H9 (cell line): Measurements from ENCODE around the gene PPIF. TPM values are rescaled to one million over a fixed set of nuclear protein-coding genes. Genes with fewer than 3 reads are reported as not detected.

Experiments used
- DNase-seq: peaks from one replicate; pipeline ENCODE4 v3.0.0-alpha.2; 2017
- H2AFZ ChIP-seq: one replicate; pipeline ENCODE4 v1.6.1; 2013; ENCODE audit warnings: mild to moderate bottlenecking, low read length, control low read depth, moderate library complexity
- H2AK5ac ChIP-seq: 2 replicates; pipeline ENCODE4 v1.6.1; 2013; ENCODE audit warnings: low read length, control low read depth, mixed read lengths; ENCODE audit not compliant: insufficient read length
- H2BK120ac ChIP-seq: one replicate; pipeline ENCODE4 v1.6.1; 2013; ENCODE audit warnings: low read depth, mild to moderate bottlenecking, low read length, control low read depth, inconsistent platforms; ENCODE audit not compliant: poor library complexity, severe bottlenecking
- H2BK12ac ChIP-seq: 2 replicates; pipeline ENCODE4 v1.6.1; 2013; ENCODE audit warnings: low read length, control low read depth, mixed read lengths, low read depth; ENCODE audit not compliant: insufficient read length
- H2BK15ac ChIP-seq: 2 replicates; pipeline ENCODE4 v1.6.1; 2013; ENCODE audit warnings: low read depth, low read length, control low read depth
- H2BK20ac ChIP-seq: one replicate; pipeline ENCODE4 v1.6.1; 2013; ENCODE audit warnings: low read depth, mild to moderate bottlenecking, low read length, control low read depth, inconsistent platforms; ENCODE audit not compliant: poor library complexity, severe bottlenecking
- H2BK5ac ChIP-seq: 2 replicates; pipeline ENCODE4 v1.6.1; 2013; ENCODE audit warnings: low read length, control low read depth, mixed read lengths; ENCODE audit not compliant: insufficient read length
- H3K14ac ChIP-seq: 2 replicates; pipeline ENCODE4 v1.6.1; 2013; ENCODE audit warnings: low read length, control low read depth; ENCODE audit not compliant: insufficient read depth
- H3K18ac ChIP-seq: 2 replicates; pipeline ENCODE4 v1.6.1; 2013; ENCODE audit warnings: low read depth, mild to moderate bottlenecking, mixed read lengths, low read length, control low read depth; ENCODE audit not compliant: insufficient read length
- H3K23ac ChIP-seq: 2 replicates; pipeline ENCODE4 v1.6.1; 2013; ENCODE audit warnings: low read length, control low read depth, mixed read lengths, low read depth; ENCODE audit not compliant: insufficient read length
- H3K23me2 ChIP-seq: 2 replicates; pipeline ENCODE4 v1.6.1; 2013; ENCODE audit warnings: low read depth, mild to moderate bottlenecking, mixed read lengths, low read length, control low read depth; ENCODE audit not compliant: insufficient read length, poor library complexity, severe bottlenecking
- H3K27ac ChIP-seq: 2 replicates; pipeline ENCODE4 v1.5.1; 2013; ENCODE audit warnings: low read length, control low read depth, mixed read lengths, low read depth; ENCODE audit not compliant: insufficient read length
- H3K27me3 ChIP-seq: 2 replicates; pipeline ENCODE4 v1.6.1; 2013; ENCODE audit warnings: low read length, control low read depth, inconsistent platforms; ENCODE audit not compliant: insufficient read depth
- H3K4ac ChIP-seq: 2 replicates; pipeline ENCODE4 v1.6.1; 2013; ENCODE audit warnings: low read depth, mild to moderate bottlenecking, control low read depth, inconsistent platforms, low read length, moderate library complexity
- H3K4me1 ChIP-seq: 2 replicates; pipeline ENCODE4 v1.6.1; 2013; ENCODE audit warnings: low read length, control low read depth, inconsistent platforms; ENCODE audit not compliant: insufficient read depth
- H3K4me2 ChIP-seq: 2 replicates; pipeline ENCODE4 v1.6.1; 2013; ENCODE audit warnings: low read length, control low read depth, mixed read lengths; ENCODE audit not compliant: insufficient read length, insufficient read depth
- H3K56ac ChIP-seq: 2 replicates; pipeline ENCODE4 v1.6.1; 2013; ENCODE audit warnings: low read depth, mild to moderate bottlenecking, mixed read lengths, low read length, control low read depth; ENCODE audit not compliant: insufficient read length
- H3K79me1 ChIP-seq: 2 replicates; pipeline ENCODE4 v1.6.1; 2013; ENCODE audit warnings: low read depth, mild to moderate bottlenecking, moderate library complexity, low read length, control low read depth, inconsistent platforms; ENCODE audit not compliant: insufficient read depth, poor library complexity, severe bottlenecking
- H3K79me2 ChIP-seq: 2 replicates; pipeline ENCODE4 v1.6.1; 2013; ENCODE audit warnings: low read length, control low read depth, inconsistent platforms; ENCODE audit not compliant: insufficient read depth
- H3K9ac ChIP-seq: 2 replicates; pipeline ENCODE4 v1.6.1; 2013; ENCODE audit warnings: low read length, control low read depth, mixed read lengths; ENCODE audit not compliant: insufficient read length; ENCODE audit errors: extremely low read depth
- H3K9me3 ChIP-seq: one replicate; pipeline ENCODE4 v1.6.1; 2013; ENCODE audit warnings: low read depth, low read length, inconsistent platforms; ENCODE audit not compliant: control insufficient read depth
- H3T11ph ChIP-seq: one replicate; pipeline ENCODE4 v1.6.1; 2013; ENCODE audit warnings: mild to moderate bottlenecking, low read length, control low read depth, inconsistent platforms
- H4K20me1 ChIP-seq: one replicate; pipeline ENCODE4 v1.6.1; 2013; ENCODE audit not compliant: control insufficient read depth, insufficient read length, insufficient read depth
- H4K5ac ChIP-seq: 2 replicates; pipeline ENCODE4 v1.6.1; 2013; ENCODE audit warnings: low read depth, mild to moderate bottlenecking, mixed read lengths, low read length, control low read depth; ENCODE audit not compliant: insufficient read length
- H4K8ac ChIP-seq: replicated peaks from 2 replicates; pipeline ENCODE4 v1.6.1; 2013; ENCODE audit warnings: low read length, control low read depth, mixed read lengths, low read depth; ENCODE audit not compliant: insufficient read length
- H4K91ac ChIP-seq: 2 replicates; pipeline ENCODE4 v1.6.1; 2013; ENCODE audit warnings: low read depth, mild to moderate bottlenecking, moderate library complexity, mixed read lengths, low read length, control low read depth; ENCODE audit not compliant: insufficient read length
- H3K27ac Mint-ChIP-seq, 3 experiments: 2 replicates in 2 of 3; 3 replicates in 1 of 3; pipeline ENCODE4 v1.8.0; 2020 to 2021; ENCODE audit warnings: mixed read lengths in 3 of 3, mild to moderate bottlenecking in 1 of 3, moderate library complexity in 1 of 3
- H3K27me3 Mint-ChIP-seq: 2 replicates; pipeline ENCODE4 v1.8.0; 2021; ENCODE audit warnings: low read depth, mild to moderate bottlenecking, moderate library complexity, mixed read lengths
- H3K36me3 Mint-ChIP-seq, 3 experiments: 2 replicates in 2 of 3; 3 replicates in 1 of 3; pipeline ENCODE4 v1.8.0; 2020 to 2021; ENCODE audit warnings: low read depth in 3 of 3, mixed read lengths in 3 of 3; ENCODE audit not compliant: insufficient read depth in 1 of 3
- H3K4me1 Mint-ChIP-seq, 2 experiments: 2 replicates each; pipeline ENCODE4 v1.8.0; 2020; ENCODE audit warnings: mixed read lengths in 2 of 2
- H3K4me3 Mint-ChIP-seq, 2 experiments: 2 replicates in 1 of 2; 3 replicates in 1 of 2; pipeline ENCODE4 v1.8.0; 2020 to 2021; ENCODE audit warnings: mild to moderate bottlenecking in 2 of 2, mixed read lengths in 2 of 2, moderate library complexity in 1 of 2
- H3K9me3 Mint-ChIP-seq, 2 experiments: 2 replicates in 1 of 2; 3 replicates in 1 of 2; pipeline ENCODE4 v1.8.0; 2020; ENCODE audit warnings: mild to moderate bottlenecking in 2 of 2, mixed read lengths in 2 of 2, moderate library complexity in 1 of 2
- WGBS: extraction: QIAGEN DNeasy Blood & Tissue Kit; methylation state at CpG from one replicate; pipeline ENCODE4 v1.1.7; 2013; ENCODE audit warnings: missing lambda C conversion rate, low lambda C conversion rate, mixed read lengths; ENCODE audit not compliant: insufficient read length; ENCODE audit errors: extremely low coverage; 5-methylcytosine and 5-hydroxymethylcytosine counted together
- total RNA-seq: library from RNA; stranded (reverse); gene quantifications from 2 replicates; pipeline ENCODE4 v1.2.1, GENCODE V29; 2021
- TF ChIP-seq, protein P1 (sequence below): fragments of 200-600 bp; sonication (generic); conservative IDR thresholded peaks from 3 replicates; pipeline ENCODE4 v1.8.0; 2021; ENCODE audit warnings: antibody characterized with exemption, mild to moderate bottlenecking

PPIF gene
- total RNA-seq, 1 experiment from 2014 or later: 79.7 TPM

DNA sequence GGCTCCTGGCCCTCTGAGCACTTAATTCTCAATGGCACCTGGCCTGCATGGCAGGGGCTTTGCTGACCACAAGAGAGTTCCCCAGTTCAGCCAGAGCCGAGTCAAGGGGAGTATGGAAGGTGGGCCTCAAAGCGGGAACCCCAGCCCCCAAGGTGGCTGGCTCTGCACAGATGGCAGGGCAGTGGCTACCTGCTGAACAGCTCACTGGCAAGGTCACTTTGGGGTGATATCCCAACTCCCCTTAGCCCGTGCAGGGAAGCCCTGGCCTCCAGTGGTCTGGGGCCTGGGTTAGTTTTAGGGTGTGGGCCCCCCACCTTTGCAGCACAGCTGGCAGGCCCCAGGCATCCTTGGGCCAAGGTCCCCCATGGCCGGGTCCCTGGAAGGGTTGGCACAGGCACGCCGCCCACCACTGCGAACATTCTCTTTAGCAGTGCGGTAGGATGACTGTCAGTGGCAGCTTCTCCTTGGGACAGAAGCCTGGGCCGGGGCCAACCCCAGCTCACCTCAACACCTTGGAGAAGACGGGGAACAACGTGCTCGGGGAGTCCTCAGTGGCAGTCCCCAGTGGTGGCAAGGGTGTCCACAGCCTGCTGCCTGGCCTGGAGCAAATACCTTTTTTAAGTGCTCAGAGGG lies 36.8 kb downstream of the PPIF start:
- H2BK15ac ChIP-seq: no peak overlapping the region
- no peak overlapping the region for H3K9ac ChIP-seq
- H3K4me1 Mint-ChIP-seq: peaks cover 8 to 9% of the 10 kb centered on the region in 2 experiments
- peak; percentile 19 for DNase-seq
- no peaks in the 10 kb centered on the region for H3K9me3 Mint-ChIP-seq
- H3K79me2 ChIP-seq: no peaks in the 10 kb centered on the region
- no peak overlapping the region for H2BK12ac ChIP-seq
- H3K27ac ChIP-seq: no peak overlapping the region
- no peak overlapping the region for H3K4ac ChIP-seq
- H3K4me1 ChIP-seq: no peaks in the 10 kb centered on the region
- no peak overlapping the region for H2BK20ac ChIP-seq
- TF ChIP-seq, protein P1, sequence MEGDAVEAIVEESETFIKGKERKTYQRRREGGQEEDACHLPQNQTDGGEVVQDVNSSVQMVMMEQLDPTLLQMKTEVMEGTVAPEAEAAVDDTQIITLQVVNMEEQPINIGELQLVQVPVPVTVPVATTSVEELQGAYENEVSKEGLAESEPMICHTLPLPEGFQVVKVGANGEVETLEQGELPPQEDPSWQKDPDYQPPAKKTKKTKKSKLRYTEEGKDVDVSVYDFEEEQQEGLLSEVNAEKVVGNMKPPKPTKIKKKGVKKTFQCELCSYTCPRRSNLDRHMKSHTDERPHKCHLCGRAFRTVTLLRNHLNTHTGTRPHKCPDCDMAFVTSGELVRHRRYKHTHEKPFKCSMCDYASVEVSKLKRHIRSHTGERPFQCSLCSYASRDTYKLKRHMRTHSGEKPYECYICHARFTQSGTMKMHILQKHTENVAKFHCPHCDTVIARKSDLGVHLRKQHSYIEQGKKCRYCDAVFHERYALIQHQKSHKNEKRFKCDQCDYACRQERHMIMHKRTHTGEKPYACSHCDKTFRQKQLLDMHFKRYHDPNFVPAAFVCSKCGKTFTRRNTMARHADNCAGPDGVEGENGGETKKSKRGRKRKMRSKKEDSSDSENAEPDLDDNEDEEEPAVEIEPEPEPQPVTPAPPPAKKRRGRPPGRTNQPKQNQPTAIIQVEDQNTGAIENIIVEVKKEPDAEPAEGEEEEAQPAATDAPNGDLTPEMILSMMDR: no peak
- no peak overlapping the region for H3T11ph ChIP-seq
- H3K27ac Mint-ChIP-seq: no peak overlapping the region
- no peaks in the 10 kb centered on the region for H3K9me3 ChIP-seq
- H4K20me1 ChIP-seq: no peaks in the 10 kb centered on the region
- H3K36me3 Mint-ChIP-seq: no peaks in the 10 kb centered on the region; a peak in 1 of 7 replicates
- H3K79me1 ChIP-seq: no peaks in the 10 kb centered on the region
- H3K18ac ChIP-seq: no peak overlapping the region
- H2AFZ ChIP-seq: no peak overlapping the region
- H3K4me3 Mint-ChIP-seq: no peak overlapping the region
- H3K27me3 Mint-ChIP-seq: peaks cover 2% of the 10 kb centered on the region; the same call in 1 of the 2 replicates
- no peak overlapping the region for H3K23ac ChIP-seq
- no peaks in the 10 kb centered on the region for H3K23me2 ChIP-seq
- H3K56ac ChIP-seq: no peak overlapping the region
- no CpG with 5 or more reads among the region's 12 CpGs for WGBS
- no peak overlapping the region for H2BK120ac ChIP-seq
- no peak overlapping the region for H2AK5ac ChIP-seq
- H3K14ac ChIP-seq: no peak overlapping the region
- H3K4me2 ChIP-seq: no peak overlapping the region
- H2BK5ac ChIP-seq: no peak overlapping the region
- no peaks in the 10 kb centered on the region for H3K27me3 ChIP-seq
- no peak overlapping the region for H4K5ac ChIP-seq
- H4K8ac ChIP-seq: no peak overlapping the region
- no peak overlapping the region for H4K91ac ChIP-seq
